ENCODE data around the gene GPR39.

DNA sequence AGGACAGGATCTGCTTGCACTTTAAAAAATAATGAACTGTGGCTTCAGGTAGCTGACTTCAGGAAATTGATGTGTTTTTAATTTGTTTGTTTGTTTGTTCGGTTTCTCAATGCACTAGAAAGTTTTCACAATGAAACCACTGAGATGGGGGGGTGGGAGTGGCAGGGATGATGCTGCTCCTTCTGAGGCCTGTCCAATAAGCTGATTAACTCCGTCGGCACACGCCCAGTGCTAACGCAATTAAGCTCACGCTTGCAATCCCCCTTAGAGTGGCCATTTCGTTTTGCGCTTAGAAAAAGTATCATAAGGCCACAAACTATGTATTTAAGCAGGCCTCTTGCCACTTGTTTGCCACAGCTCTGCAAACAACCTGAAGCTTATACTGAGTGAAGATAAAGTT lies 12.5 kb upstream of the GPR39 start:
- TF ChIP-seq, protein P1, sequence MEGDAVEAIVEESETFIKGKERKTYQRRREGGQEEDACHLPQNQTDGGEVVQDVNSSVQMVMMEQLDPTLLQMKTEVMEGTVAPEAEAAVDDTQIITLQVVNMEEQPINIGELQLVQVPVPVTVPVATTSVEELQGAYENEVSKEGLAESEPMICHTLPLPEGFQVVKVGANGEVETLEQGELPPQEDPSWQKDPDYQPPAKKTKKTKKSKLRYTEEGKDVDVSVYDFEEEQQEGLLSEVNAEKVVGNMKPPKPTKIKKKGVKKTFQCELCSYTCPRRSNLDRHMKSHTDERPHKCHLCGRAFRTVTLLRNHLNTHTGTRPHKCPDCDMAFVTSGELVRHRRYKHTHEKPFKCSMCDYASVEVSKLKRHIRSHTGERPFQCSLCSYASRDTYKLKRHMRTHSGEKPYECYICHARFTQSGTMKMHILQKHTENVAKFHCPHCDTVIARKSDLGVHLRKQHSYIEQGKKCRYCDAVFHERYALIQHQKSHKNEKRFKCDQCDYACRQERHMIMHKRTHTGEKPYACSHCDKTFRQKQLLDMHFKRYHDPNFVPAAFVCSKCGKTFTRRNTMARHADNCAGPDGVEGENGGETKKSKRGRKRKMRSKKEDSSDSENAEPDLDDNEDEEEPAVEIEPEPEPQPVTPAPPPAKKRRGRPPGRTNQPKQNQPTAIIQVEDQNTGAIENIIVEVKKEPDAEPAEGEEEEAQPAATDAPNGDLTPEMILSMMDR (conservative IDR thresholded peaks at IDR 0.05 in 1 of 2, IDR thresholded peaks at IDR 0.05 in 1 of 2; ENCODE audit: low read depth in 1 of 2, low read length in 2 of 2), result no peak
- no peak for TF ChIP-seq EZH2 (IDR thresholded peaks at IDR 0.05; ENCODE audit: low read length, missing control alignments)
